Measurements from ENCODE around the gene C1orf122.

C1orf122 gene

DNA sequence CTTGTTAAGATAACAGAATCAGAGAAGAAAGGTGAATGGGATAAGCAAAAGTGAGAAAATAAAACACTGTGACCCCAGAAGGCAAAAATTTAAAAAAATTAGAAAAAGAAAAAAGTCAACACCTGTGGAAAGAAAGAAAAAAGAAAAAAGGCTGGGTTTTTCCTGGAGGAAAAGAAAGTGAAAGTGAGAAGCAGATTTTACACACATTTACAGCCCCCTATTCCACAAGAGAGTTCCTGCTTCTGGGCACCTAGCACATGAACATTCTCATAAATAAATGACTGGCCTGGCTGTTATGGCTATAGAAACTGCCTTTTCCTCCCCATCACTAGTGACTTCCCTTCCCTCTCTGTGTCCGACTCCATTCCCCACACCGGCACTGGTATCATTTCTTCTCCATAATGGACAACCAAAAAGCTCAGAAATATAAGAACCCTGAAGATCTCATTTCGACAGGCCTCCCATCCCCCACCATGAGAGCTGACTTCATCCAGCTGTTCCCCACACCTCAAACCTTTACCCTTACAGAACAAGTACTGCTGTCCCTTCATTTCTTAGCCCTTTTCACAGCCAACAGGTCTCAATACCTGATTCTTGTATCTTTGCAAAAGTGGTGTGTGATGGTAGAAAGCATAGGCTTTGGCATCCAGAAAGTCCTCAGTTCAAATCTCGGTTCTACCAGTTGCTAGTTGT lies 39.2 kb downstream of the C1orf122 start:
- DNase-seq = no peak

DNA sequence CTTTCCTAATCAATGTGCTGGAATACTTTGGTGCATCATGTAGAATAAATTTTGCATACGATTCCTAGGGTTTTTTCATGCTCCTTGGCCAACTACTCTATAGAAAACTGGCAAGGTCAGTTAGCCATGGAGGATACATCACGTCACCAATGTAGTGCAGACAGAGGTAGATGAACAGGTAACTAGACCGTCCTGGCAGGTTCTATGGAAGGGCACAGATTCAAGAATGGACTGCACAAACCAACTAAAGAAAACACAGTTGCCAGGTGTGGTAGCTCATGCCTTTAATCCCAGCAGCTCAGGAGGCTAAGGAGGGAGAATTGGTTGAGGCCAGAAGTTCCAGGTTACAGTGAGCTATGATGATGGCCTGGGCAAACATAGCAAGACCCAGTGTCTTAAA lies 41.9 kb downstream of the C1orf122 start:
- DNase-seq = no peak

DNA sequence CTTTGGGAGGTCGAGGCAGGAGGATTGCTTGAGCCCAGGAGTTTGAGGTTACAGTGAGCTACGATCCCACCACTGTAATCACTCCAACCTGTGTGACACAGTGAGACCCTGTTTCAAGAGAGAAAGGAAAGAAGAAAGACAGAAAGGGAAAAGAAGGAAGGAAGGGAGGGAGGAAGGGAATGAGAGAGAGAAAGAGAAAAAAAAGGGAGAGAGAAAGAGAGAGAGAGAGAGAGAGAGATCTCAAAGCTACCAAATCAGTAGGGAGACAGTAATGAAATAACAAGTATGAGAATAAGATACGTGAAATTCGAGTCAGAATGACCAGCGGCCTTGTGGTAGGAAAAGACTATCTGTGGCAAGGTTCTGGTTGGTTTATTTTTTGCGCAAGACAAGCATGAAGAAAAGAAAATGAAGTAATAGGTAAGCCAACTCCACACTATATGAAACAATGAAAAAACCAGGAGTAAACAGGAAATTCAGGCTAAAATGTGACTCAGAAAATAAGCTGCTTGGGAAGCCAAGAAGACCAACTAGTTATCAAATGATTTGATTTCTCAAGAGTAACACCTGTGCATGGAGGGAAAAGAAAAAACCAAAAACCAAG lies 42.9 kb downstream of the C1orf122 start:
- no peak for DNase-seq

DNA sequence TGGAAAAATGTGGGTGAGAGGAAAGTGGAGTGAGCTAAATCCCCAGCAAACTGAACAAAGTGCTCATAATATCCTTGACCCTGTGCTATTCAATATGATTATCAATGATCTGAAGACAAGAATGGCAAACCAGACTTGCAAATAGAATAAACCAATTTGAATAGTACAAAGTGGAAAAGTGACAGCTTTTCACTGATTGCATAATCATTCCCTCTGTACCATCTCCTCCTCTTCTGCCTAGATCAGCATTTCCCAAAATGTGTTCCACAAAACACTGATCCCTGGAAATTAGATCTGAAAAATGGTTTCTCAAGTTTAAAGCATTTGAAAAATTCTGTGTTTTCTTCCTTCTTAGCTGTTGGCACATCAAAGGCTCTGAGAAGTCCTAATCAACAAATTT lies 43.7 kb downstream of the C1orf122 start:
- no peak for DNase-seq

DNA sequence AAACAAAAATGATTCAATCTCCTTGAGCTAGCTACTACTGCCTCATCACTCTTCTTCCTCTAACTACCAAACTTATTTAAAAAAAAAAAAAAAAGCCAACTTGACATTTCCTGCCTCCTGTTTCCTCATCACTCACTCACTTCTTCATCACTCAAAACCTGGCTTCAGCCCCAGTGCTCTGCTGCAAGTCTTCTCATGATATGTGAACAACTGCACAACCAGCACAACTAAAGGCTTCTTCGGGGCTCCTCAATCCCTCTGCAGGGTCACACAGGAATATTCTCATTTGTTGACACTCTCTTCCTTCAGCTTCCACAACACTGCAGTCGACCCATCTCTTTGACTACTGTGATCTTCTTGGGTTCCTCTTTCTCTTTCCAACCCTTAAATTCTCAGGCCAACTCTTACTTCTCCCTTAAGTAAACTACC lies 44.2 kb downstream of the C1orf122 start:
- DNase-seq = no peak

DNA sequence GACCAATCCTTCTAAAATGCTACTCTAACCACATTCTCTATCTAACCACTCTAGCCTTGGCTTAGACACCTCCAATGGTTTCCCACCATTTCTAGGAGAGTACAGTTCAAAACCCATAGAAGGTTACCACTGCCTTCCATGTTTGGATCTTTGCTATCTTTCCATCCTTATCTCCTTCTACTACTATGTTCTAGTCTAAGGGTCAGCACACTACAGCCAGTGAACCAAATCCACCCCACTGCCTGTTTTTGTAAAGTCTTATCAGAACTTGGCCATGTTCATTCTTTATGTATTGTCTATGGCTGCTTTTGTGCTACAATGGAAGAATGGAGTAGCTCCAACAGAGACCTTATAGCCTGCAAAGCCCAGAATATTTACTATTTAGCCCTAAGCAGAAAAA lies 45.6 kb downstream of the C1orf122 start:
- no peak for DNase-seq

DNA sequence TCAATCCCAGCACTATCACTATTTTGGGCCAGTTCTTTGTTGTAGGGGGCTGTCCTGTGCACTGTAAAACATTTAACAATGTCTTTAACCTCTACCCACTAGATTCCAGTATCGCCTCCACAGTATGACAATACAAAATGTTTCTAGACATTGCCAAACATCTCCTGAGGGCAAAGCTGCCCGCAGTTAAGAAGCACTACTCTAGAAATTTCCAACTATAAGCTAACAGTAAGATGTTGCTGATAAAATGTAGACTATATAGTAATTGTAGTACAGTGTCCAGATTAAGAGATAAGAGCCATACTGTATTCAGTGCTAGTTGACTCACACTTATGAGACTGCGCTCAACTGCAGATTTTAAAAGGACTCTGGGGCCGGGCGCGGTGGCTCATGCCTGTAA lies 46.8 kb downstream of the C1orf122 start:
- no peak for DNase-seq
